ENCODE data around the gene GNAL. TPM values are rescaled to one million over a fixed set of nuclear protein-coding genes. Genes with fewer than 3 reads are reported as not detected.
A peak's percentile ranks its signal among the peaks of the same experiment; 100 is the strongest.
"Not testable (repeated sequence)": the region's sequence is repeated elsewhere in the genome, so short reads cannot be mapped to it uniquely, and the experiment has no call there.

GNAL gene
- total RNA-seq, 1 donor from 2014 or later: 5.9 TPM

DNA sequence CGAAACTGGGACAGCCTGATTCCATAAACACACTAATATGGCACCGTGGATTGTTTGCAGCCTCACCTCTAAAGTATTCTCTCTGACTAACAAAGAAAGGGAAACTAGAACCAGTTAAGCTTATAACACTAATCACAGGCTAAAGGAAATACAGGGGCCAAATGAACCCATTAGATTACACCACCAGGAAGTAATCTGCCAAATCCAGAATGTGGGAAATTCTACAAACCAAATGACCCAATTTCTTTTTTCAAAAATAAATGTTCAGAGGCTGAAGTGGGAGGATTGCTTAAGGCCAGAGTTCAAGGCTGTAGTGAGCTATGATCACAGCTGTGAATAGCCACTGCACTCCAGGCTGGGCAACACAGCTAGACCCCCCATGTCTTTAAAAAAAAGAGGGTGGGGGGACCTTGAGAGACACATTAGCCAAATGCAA lies 220.5 kb downstream of the GNAL start:
- Histone ChIP-seq H3K27ac (peak overlapping the region; percentile 99 to 100), H3K4me1 (peaks cover 0 to 10% of the 10 kb centered on the region in 2 donors), H3K9me3 (no peaks in the 10 kb centered on the region), H3K4me3 (peak overlapping the region; percentile 77 to 94), H3K27me3 (no peaks in the 10 kb centered on the region), H3K36me3 (no peaks in the 10 kb centered on the region)
- DNase-seq (ENCODE audit: low spot score in 2 of 2): no peak
- intact Hi-C loops (cut with DNase I): loop anchor here (5.0 kb wide), 2 partner anchors 468 to 973 kb away; partner anchors contain the start of genes AFG3L2 and PTPN2
- TF ChIP-seq CTCF (IDR thresholded peaks at IDR 0.05): no peak

DNA sequence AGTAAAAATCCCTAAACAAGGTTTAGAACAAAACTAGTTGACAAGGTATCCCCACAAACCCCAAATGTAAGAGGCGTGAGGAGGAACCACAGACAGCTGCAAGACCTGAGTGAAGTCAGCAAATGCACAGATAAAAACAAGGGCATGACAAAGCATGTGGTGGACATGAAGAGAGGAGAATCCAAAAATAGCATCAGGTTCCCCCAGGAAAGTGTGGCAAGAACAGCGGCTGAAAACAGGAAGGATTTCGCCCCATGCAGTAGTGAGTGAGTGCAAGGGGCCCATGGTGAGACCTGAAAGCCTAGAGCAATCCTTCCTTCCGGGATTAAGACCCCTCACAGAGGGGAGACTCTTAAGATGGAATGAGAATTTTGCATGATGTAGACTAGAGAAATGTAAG lies 227.8 kb downstream of the GNAL start:
- intact Hi-C loops (cut with DNase I); DNase-seq (ENCODE audit: low spot score in 2 of 2); H3K4me1 ChIP-seq; H3K36me3 ChIP-seq; H3K27ac ChIP-seq; H3K4me3 ChIP-seq; H3K9me3 ChIP-seq; H3K27me3 ChIP-seq: not testable (repeated sequence)

- H3K4me1 ChIP-seq; H3K36me3 ChIP-seq; H3K4me3 ChIP-seq; DNase-seq (ENCODE audit: low spot score in 2 of 2); H3K27ac ChIP-seq; H3K27me3 ChIP-seq; intact Hi-C loops (cut with DNase I); H3K9me3 ChIP-seq: not testable (repeated sequence)
Measured at GRCh38 chr18:11919522-11919921, 230.5 kb downstream of the GNAL start.

- no peak for TF ChIP-seq CTCF (IDR thresholded peaks at IDR 0.05)
- H3K36me3 ChIP-seq: no peaks in the 10 kb centered on the region
- H3K4me3 ChIP-seq: no peak overlapping the region
- intact Hi-C loops (cut with DNase I): no loop called here
- H3K27ac ChIP-seq: no peak overlapping the region
- no peaks in the 10 kb centered on the region for H3K27me3 ChIP-seq
- no peaks in the 10 kb centered on the region for H3K9me3 ChIP-seq
- DNase-seq (ENCODE audit: low spot score in 2 of 2): no peak
- H3K4me1 ChIP-seq: no peaks in the 10 kb centered on the region
Measured at GRCh38 chr18:11923450-11923849, 234.4 kb downstream of the GNAL start.

DNA sequence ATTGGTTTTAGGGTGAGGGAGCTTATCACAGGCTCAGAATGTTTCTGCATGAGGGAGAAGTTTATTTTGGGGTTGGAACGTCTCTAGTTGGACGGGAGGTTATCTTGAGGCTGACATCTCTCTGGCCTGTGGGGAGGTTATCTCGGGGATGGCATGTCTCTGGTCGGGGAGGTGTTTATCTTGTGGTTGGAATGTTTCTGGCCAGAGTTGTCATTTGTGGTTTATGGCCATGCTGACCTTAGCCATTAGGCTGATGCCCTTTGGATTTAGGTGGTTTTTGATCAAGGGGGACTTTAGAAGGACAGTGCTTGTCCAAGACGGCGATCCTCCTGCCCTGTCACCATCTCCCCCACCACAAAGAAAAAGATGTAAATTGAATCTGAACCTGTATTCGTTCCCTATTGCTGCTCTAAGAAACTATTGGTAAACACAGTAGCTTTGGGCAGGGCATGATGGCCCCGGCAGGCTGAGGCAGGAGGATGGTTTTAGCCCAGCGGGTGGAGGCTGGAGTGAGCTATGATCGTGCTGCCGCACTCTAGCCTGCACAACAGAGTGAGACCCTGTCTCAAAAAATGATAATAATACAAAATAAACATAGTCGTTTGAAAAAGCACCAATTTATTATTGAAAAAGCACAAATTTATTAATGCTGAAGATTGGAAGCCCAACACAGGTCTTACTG lies 236.9 kb downstream of the GNAL start:
- Histone ChIP-seq H3K36me3 (no peaks in the 10 kb centered on the region), H3K4me1 (no peaks in the 10 kb centered on the region), H3K27me3 (no peaks in the 10 kb centered on the region), H3K4me3 (no peak overlapping the region), H3K27ac (no peak overlapping the region), H3K9me3 (no peaks in the 10 kb centered on the region)
- DNase-seq (ENCODE audit: low spot score in 2 of 2): no peak
- TF ChIP-seq CTCF (IDR thresholded peaks at IDR 0.05): no peak
- intact Hi-C loops (cut with DNase I): no loop called here

- Histone ChIP-seq H3K4me3 (no peak overlapping the region), H3K27ac (no peak overlapping the region), H3K36me3 (no peaks in the 10 kb centered on the region), H3K9me3 (no peaks in the 10 kb centered on the region), H3K4me1 (no peaks in the 10 kb centered on the region), H3K27me3 (no peaks in the 10 kb centered on the region)
- DNase-seq (ENCODE audit: low spot score in 2 of 2): no peak
- intact Hi-C loops (cut with DNase I): no loop called here
- TF ChIP-seq CTCF (IDR thresholded peaks at IDR 0.05): no peak
Measured at GRCh38 chr18:11927497-11927896, 238.4 kb downstream of the GNAL start.

GRCh38 chr18:11932393-11932792 lies 243.3 kb downstream of the GNAL start:
- Histone ChIP-seq H3K27ac (no peak overlapping the region), H3K4me1 (no peaks in the 10 kb centered on the region), H3K4me3 (no peak overlapping the region), H3K9me3 (no peaks in the 10 kb centered on the region), H3K27me3 (no peaks in the 10 kb centered on the region), H3K36me3 (no peaks in the 10 kb centered on the region)
- no peak for DNase-seq (ENCODE audit: low spot score in 2 of 2)
- TF ChIP-seq CTCF (IDR thresholded peaks at IDR 0.05): no peak
- intact Hi-C loops (cut with DNase I): no loop called here

Data from ascending aorta (tissue), 2 donors.